ENCODE measurements around the gene CCDC33.

- TF ChIP-seq, protein P1, sequence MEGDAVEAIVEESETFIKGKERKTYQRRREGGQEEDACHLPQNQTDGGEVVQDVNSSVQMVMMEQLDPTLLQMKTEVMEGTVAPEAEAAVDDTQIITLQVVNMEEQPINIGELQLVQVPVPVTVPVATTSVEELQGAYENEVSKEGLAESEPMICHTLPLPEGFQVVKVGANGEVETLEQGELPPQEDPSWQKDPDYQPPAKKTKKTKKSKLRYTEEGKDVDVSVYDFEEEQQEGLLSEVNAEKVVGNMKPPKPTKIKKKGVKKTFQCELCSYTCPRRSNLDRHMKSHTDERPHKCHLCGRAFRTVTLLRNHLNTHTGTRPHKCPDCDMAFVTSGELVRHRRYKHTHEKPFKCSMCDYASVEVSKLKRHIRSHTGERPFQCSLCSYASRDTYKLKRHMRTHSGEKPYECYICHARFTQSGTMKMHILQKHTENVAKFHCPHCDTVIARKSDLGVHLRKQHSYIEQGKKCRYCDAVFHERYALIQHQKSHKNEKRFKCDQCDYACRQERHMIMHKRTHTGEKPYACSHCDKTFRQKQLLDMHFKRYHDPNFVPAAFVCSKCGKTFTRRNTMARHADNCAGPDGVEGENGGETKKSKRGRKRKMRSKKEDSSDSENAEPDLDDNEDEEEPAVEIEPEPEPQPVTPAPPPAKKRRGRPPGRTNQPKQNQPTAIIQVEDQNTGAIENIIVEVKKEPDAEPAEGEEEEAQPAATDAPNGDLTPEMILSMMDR (IDR thresholded peaks at IDR 0.05) = no peak
- TF ChIP-seq ZFX (IDR thresholded peaks at IDR 0.05; ENCODE audit: borderline replicate concordance) = no peak
Measured at GRCh38 chr15:74343797-74344127, 107.6 kb downstream of the CCDC33 start.
